Loucy (cell line): Measurements from ENCODE around the gene COL23A1.

ENCODE experiments used
- H2AFZ ChIP-seq: fragments of 200-600 bp; sonication (generic); 2 replicates; pipeline ENCODE4 v1.6.0; 2016; ENCODE audit warnings: antibody characterized with exemption, mild to moderate bottlenecking, low read length, moderate library complexity
- H3F3A ChIP-seq: fragments of 200-600 bp; 2 replicates; pipeline ENCODE4 v1.6.0; 2016; ENCODE audit warnings: antibody characterized with exemption, low read depth, mild to moderate bottlenecking
- H3K27me3 ChIP-seq: fragments of 200-600 bp; sonication (generic); 2 replicates; pipeline ENCODE4 v1.6.1; 2014; ENCODE audit warnings: low read length, mild to moderate bottlenecking; ENCODE audit not compliant: insufficient read depth, poor library complexity, severe bottlenecking
- H3K36me3 ChIP-seq: fragments of 200-600 bp; sonication (generic); 2 replicates; pipeline ENCODE4 v1.6.1; 2016; ENCODE audit warnings: low read length; ENCODE audit not compliant: insufficient read depth
- H3K4me1 ChIP-seq: fragments of 200-600 bp; sonication (generic); 2 replicates; pipeline ENCODE4 v1.5.1; 2014; ENCODE audit warnings: low read length, mild to moderate bottlenecking; ENCODE audit not compliant: insufficient read depth, poor library complexity, severe bottlenecking
- H3K4me2 ChIP-seq: fragments of 200-600 bp; sonication (generic); 2 replicates; pipeline ENCODE4 v1.6.0; 2014; ENCODE audit warnings: antibody characterized with exemption, low read length, low read depth, mild to moderate bottlenecking; ENCODE audit not compliant: poor library complexity, severe bottlenecking
- H3K4me3 ChIP-seq: fragments of 200-600 bp; sonication (generic); 2 replicates; pipeline ENCODE4 v1.5.1; 2014; ENCODE audit warnings: low read length, mild to moderate bottlenecking, mixed read lengths; ENCODE audit not compliant: poor library complexity, severe bottlenecking
- H3K79me2 ChIP-seq: fragments of 200-600 bp; sonication (generic); 2 replicates; pipeline ENCODE4 v1.6.1; 2014; ENCODE audit warnings: low read length; ENCODE audit not compliant: insufficient read depth
- H3K9ac ChIP-seq: fragments of 200-600 bp; sonication (generic); 2 replicates; pipeline ENCODE4 v1.6.0; 2014; ENCODE audit warnings: mild to moderate bottlenecking, low read depth, low read length, moderate library complexity; ENCODE audit not compliant: poor library complexity, severe bottlenecking
- H3K9me2 ChIP-seq: fragments of 200-600 bp; sonication (generic); replicated peaks from 2 replicates; pipeline ENCODE4 v1.6.1; 2016; ENCODE audit warnings: low read depth, low read length, mixed read lengths
- H3K9me3 ChIP-seq: fragments of 200-600 bp; sonication (generic); 2 replicates; pipeline ENCODE4 v1.6.1; 2014; ENCODE audit warnings: mild to moderate bottlenecking, antibody characterized with exemption, low read length, low read depth; ENCODE audit not compliant: insufficient read depth
- H4K20me1 ChIP-seq: fragments of 200-600 bp; sonication (generic); 2 replicates; pipeline ENCODE4 v1.6.0; 2014; ENCODE audit warnings: antibody characterized with exemption, low read length, mild to moderate bottlenecking; ENCODE audit not compliant: insufficient read depth, poor library complexity, severe bottlenecking
- CTCF ChIP-seq: fragments of 200-600 bp; sonication (generic); conservative IDR thresholded peaks from 2 replicates; pipeline ENCODE4 v1.5.1; 2014; ENCODE audit warnings: mild to moderate bottlenecking, antibody characterized with exemption, low read length
- EZH2phosphoT487 ChIP-seq: fragments of 200-600 bp; IDR thresholded peaks from 2 replicates; pipeline ENCODE4 v1.6.1; 2018; ENCODE audit warnings: antibody characterized with exemption, mild to moderate bottlenecking, moderate library complexity, borderline replicate concordance

COL23A1 gene

GRCh38 chr5:178532666-178533065 is 57.5 kb downstream of the COL23A1 start:
- H2AFZ ChIP-seq = no peak overlapping the region
- H4K20me1 ChIP-seq = no peaks in the 10 kb centered on the region
- no peaks in the 10 kb centered on the region for H3F3A ChIP-seq
- no peaks in the 10 kb centered on the region for H3K4me1 ChIP-seq
- H3K9ac ChIP-seq = no peak overlapping the region
- no peaks in the 10 kb centered on the region for H3K9me2 ChIP-seq
- no peaks in the 10 kb centered on the region for H3K9me3 ChIP-seq
- no peaks in the 10 kb centered on the region for H3K79me2 ChIP-seq
- TF ChIP-seq EZH2phosphoT487 (no peak), CTCF (no peak)
- H3K4me3 ChIP-seq = no peak overlapping the region
- no peaks in the 10 kb centered on the region for H3K36me3 ChIP-seq
- no peaks in the 10 kb centered on the region for H3K27me3 ChIP-seq
- no peak overlapping the region for H3K4me2 ChIP-seq

GRCh38 chr5:178532236-178532635 is 58.0 kb downstream of the COL23A1 start:
- no peak for TF ChIP-seq EZH2phosphoT487
- no peak for TF ChIP-seq CTCF
- no peaks in the 10 kb centered on the region for H3K36me3 ChIP-seq
- no peaks in the 10 kb centered on the region for H3K9me3 ChIP-seq
- no peak overlapping the region for H2AFZ ChIP-seq
- no peaks in the 10 kb centered on the region for H4K20me1 ChIP-seq
- H3K4me2 ChIP-seq = no peak overlapping the region
- H3K27me3 ChIP-seq = no peaks in the 10 kb centered on the region
- H3K9me2 ChIP-seq = no peaks in the 10 kb centered on the region
- no peaks in the 10 kb centered on the region for H3K4me1 ChIP-seq
- no peaks in the 10 kb centered on the region for H3K79me2 ChIP-seq
- no peaks in the 10 kb centered on the region for H3F3A ChIP-seq
- H3K4me3 ChIP-seq = no peak overlapping the region
- H3K9ac ChIP-seq = no peak overlapping the region

- Histone ChIP-seq H2AFZ (no peak overlapping the region), H3K4me1 (no peaks in the 10 kb centered on the region), H3K4me2 (no peak overlapping the region), H3K9me3 (no peaks in the 10 kb centered on the region), H4K20me1 (no peaks in the 10 kb centered on the region), H3K9ac (no peak overlapping the region), H3K9me2 (no peaks in the 10 kb centered on the region), H3K4me3 (no peak overlapping the region), H3K79me2 (no peaks in the 10 kb centered on the region), H3K36me3 (no peaks in the 10 kb centered on the region), H3F3A (no peaks in the 10 kb centered on the region), H3K27me3 (no peaks in the 10 kb centered on the region)
- no peak for TF ChIP-seq EZH2phosphoT487
- no peak for TF ChIP-seq CTCF
Measured at GRCh38 chr5:178531786-178532185, 58.4 kb downstream of the COL23A1 start.
